Hepatocyte (in vitro differentiated cells): ENCODE results near the gene TOR4A. TPM values are rescaled to one million over a fixed set of nuclear protein-coding genes. Genes with fewer than 3 reads are reported as not detected.
A peak's percentile ranks its signal among the peaks of the same experiment; 100 is the strongest.

Experiments
- DNase-seq: peaks from one replicate; pipeline ENCODE4 v3.0.0-alpha.2; 2016; ENCODE audit warnings: low spot score
- H2AFZ ChIP-seq: fragments of 200-600 bp; sonication (generic); 2 replicates; pipeline ENCODE4 v1.6.0; 2016; ENCODE audit warnings: antibody characterized with exemption, mild to moderate bottlenecking
- H3K27ac ChIP-seq: fragments of 200-600 bp; sonication (generic); 2 replicates; pipeline ENCODE4 v1.5.1; 2016; ENCODE audit warnings: mild to moderate bottlenecking
- H3K27me3 ChIP-seq: fragments of 200-600 bp; sonication (generic); 2 replicates; pipeline ENCODE4 v1.6.1; 2016
- H3K36me3 ChIP-seq: fragments of 200-600 bp; sonication (generic); replicated peaks from 2 replicates; pipeline ENCODE4 v1.5.1; 2016; ENCODE audit warnings: low read depth; ENCODE audit not compliant: insufficient read depth
- H3K4me1 ChIP-seq: fragments of 200-600 bp; sonication (generic); 2 replicates; pipeline ENCODE4 v1.5.1; 2016; ENCODE audit warnings: mild to moderate bottlenecking, moderate library complexity; ENCODE audit not compliant: insufficient read depth
- H3K4me2 ChIP-seq: fragments of 200-600 bp; sonication (generic); 2 replicates; pipeline ENCODE4 v1.6.0; 2016
- H3K4me3 ChIP-seq: fragments of 200-600 bp; sonication (generic); 2 replicates; pipeline ENCODE4 v1.5.1; 2016; ENCODE audit warnings: mild to moderate bottlenecking
- H3K79me2 ChIP-seq: fragments of 200-600 bp; sonication (generic); 2 replicates; pipeline ENCODE4 v1.6.0; 2017; ENCODE audit warnings: mild to moderate bottlenecking
- H3K9me2 ChIP-seq: fragments of 200-600 bp; sonication (generic); replicated peaks from 2 replicates; pipeline ENCODE4 v1.6.0; 2017; ENCODE audit warnings: mild to moderate bottlenecking; ENCODE audit not compliant: insufficient read depth
- H3K9me3 ChIP-seq: fragments of 200-600 bp; sonication (generic); 2 replicates; pipeline ENCODE4 v1.5.1; 2016; ENCODE audit warnings: low read depth, mild to moderate bottlenecking
- H4K20me1 ChIP-seq: fragments of 200-600 bp; sonication (generic); 2 replicates; pipeline ENCODE4 v1.6.0; 2016; ENCODE audit warnings: mild to moderate bottlenecking; ENCODE audit not compliant: insufficient read depth, poor library complexity, severe bottlenecking
- CTCF ChIP-seq: fragments of 200-600 bp; sonication (generic); IDR thresholded peaks from 2 replicates; pipeline ENCODE4 v1.5.1; 2016; ENCODE audit warnings: antibody characterized with exemption, mild to moderate bottlenecking; ENCODE audit not compliant: poor library complexity
- EZH2 ChIP-seq: fragments of 200-600 bp; sonication (generic); IDR thresholded peaks from 2 replicates; pipeline ENCODE4 v1.6.1; 2016; ENCODE audit warnings: antibody characterized with exemption, mild to moderate bottlenecking, borderline replicate concordance
- EZH2phosphoT487 ChIP-seq: fragments of 200-600 bp; sonication (generic); IDR thresholded peaks from one replicate; pipeline ENCODE4 v1.6.1; 2018; ENCODE audit warnings: antibody characterized with exemption, mild to moderate bottlenecking, low read depth, moderate library complexity; ENCODE audit not compliant: unreplicated experiment, severe bottlenecking
- WGBS: methylation state at CpG from one replicate; pipeline ENCODE4 v1.1.6; 2016; ENCODE audit warnings: low lambda C conversion rate; ENCODE audit errors: missing lambda C conversion rate; 5-methylcytosine and 5-hydroxymethylcytosine counted together
- polyA plus RNA-seq: library from polyadenylated mRNA; unstranded; fragments of >200 nt; fragmentation: Nextera tagmentation; extraction: Ambion mirVana; gene quantifications from 2 replicates; pipeline ENCODE4 v1.2.1, GENCODE V29; 2016
- total RNA-seq: library from RNA; depleted of rRNA; stranded (reverse); fragments of >200 nt; gene quantifications from 2 replicates; pipeline ENCODE4 v1.2.3, GENCODE V29; 2014

TOR4A gene
- total and polyA plus RNA-seq, 2 experiments from 2014 or later, result 8.0 to 14.4 TPM

- no peak overlapping the region for H2AFZ ChIP-seq
- H4K20me1 ChIP-seq, result peaks cover 3% of the 10 kb centered on the region
- no peaks in the 10 kb centered on the region for H3K27me3 ChIP-seq
- H3K4me3 ChIP-seq, result no peak overlapping the region
- 61% methylated on average over 24 of the region's 24 CpGs for WGBS
- no peaks in the 10 kb centered on the region for H3K9me2 ChIP-seq
- TF ChIP-seq CTCF, result no peak
- no peak for TF ChIP-seq EZH2phosphoT487
- TF ChIP-seq EZH2, result no peak
- H3K4me2 ChIP-seq, result peak overlapping the region; percentile 90
- no peaks in the 10 kb centered on the region for H3K9me3 ChIP-seq
- H3K79me2 ChIP-seq, result peaks cover 9% of the 10 kb centered on the region
- H3K4me1 ChIP-seq, result peaks cover 62% of the 10 kb centered on the region
- no peaks in the 10 kb centered on the region for H3K36me3 ChIP-seq
- no peak for DNase-seq
- peak overlapping the region; percentile 20 for H3K27ac ChIP-seq
These were observed 21.1 kb downstream of the TOR4A start for GRCh38 chr9:137298401-137299202.

- no peaks in the 10 kb centered on the region for H3K36me3 ChIP-seq
- no peak for DNase-seq
- H3K4me2 ChIP-seq, result peak overlapping the region; percentile 90
- H3K9me3 ChIP-seq, result no peaks in the 10 kb centered on the region
- no peak overlapping the region for H2AFZ ChIP-seq
- H3K4me3 ChIP-seq, result no peak overlapping the region
- H3K27me3 ChIP-seq, result no peaks in the 10 kb centered on the region
- peaks cover 3% of the 10 kb centered on the region for H4K20me1 ChIP-seq
- H3K79me2 ChIP-seq, result peaks cover 9% of the 10 kb centered on the region
- no peaks in the 10 kb centered on the region for H3K9me2 ChIP-seq
- H3K27ac ChIP-seq, result no peak overlapping the region
- TF ChIP-seq EZH2 (no peak), CTCF (no peak), EZH2phosphoT487 (no peak)
- H3K4me1 ChIP-seq, result peaks cover 62% of the 10 kb centered on the region
- WGBS, result 47% methylated on average over 10 of the region's 10 CpGs
These were observed 21.7 kb downstream of the TOR4A start for GRCh38 chr9:137299203-137299565.

- Histone ChIP-seq H3K4me3 (peak overlapping the region; percentile 68), H2AFZ (no peak overlapping the region), H3K27me3 (no peaks in the 10 kb centered on the region), H3K79me2 (peaks cover 9% of the 10 kb centered on the region), H3K9me2 (no peaks in the 10 kb centered on the region), H3K4me2 (peak overlapping the region; percentile 90), H4K20me1 (peaks cover 3% of the 10 kb centered on the region), H3K9me3 (no peaks in the 10 kb centered on the region), H3K4me1 (peaks cover 55% of the 10 kb centered on the region), H3K36me3 (no peaks in the 10 kb centered on the region), H3K27ac (no peak overlapping the region)
- DNase-seq, result no peak
- 22% methylated on average over 16 of the region's 16 CpGs for WGBS
- TF ChIP-seq EZH2phosphoT487 (no peak), CTCF (no peak), EZH2 (no peak)
These were observed 22.4 kb downstream of the TOR4A start for GRCh38 chr9:137299938-137300337.
